ENCODE measurements around the gene ZFC3H1.
A peak's percentile ranks its signal among the peaks of the same experiment; 100 is the strongest.
"Not testable (repeated sequence)": the region's sequence is repeated elsewhere in the genome, so short reads cannot be mapped to it uniquely, and the experiment has no call there.

ZFC3H1 gene

GRCh38 chr12:71687172-71687571 is 23.5 kb upstream of the ZFC3H1 start:
- H3K9me3 Mint-ChIP-seq; ATAC-seq; H3K36me3 Mint-ChIP-seq (ENCODE audit: low read depth); DNase-seq; H3K27me3 Mint-ChIP-seq; H3K27ac Mint-ChIP-seq: not testable (repeated sequence)
- Mint-ChIP-seq H3K4me1 (peaks cover 34% of the 10 kb centered on the region), H3K4me3 (peak overlapping the region; percentile 95)

- Mint-ChIP-seq H3K27me3 (no peaks in the 10 kb centered on the region), H3K4me1 (peaks cover 32% of the 10 kb centered on the region), H3K36me3 (ENCODE audit: low read depth) (peaks cover 3% of the 10 kb centered on the region), H3K27ac (peak overlapping the region; percentile 96), H3K4me3 (peak overlapping the region; percentile 95), H3K9me3 (no peaks in the 10 kb centered on the region)
- no peak for DNase-seq
- ATAC-seq, result no peak
Measured at GRCh38 chr12:71686658-71687025, 23.0 kb upstream of the ZFC3H1 start.

- peaks cover 3% of the 10 kb centered on the region for H3K36me3 Mint-ChIP-seq (ENCODE audit: low read depth)
- peak within 1 kb of the TSS; percentile 96 for H3K27ac Mint-ChIP-seq
- peak within 1 kb of the TSS; percentile 95 for H3K4me3 Mint-ChIP-seq
- peaks cover 32% of the 10 kb centered on the region for H3K4me1 Mint-ChIP-seq
- H3K9me3 Mint-ChIP-seq, result no peaks in the 10 kb centered on the region
- H3K27me3 Mint-ChIP-seq, result no peaks in the 10 kb centered on the region
- ATAC-seq (peak; percentile 94), DNase-seq (peak; percentile 84)
Measured at GRCh38 chr12:71685914-71686657, 22.4 kb upstream of the ZFC3H1 start, which contains the start of gene TMEM19. TMEM19 (plus strand) TSS chr12:71686082; CDS start chr12:71686681, 599 bp downstream.

- Mint-ChIP-seq H3K4me1 (peaks cover 32% of the 10 kb centered on the region), H3K4me3 (peak overlapping the region; percentile 95), H3K36me3 (ENCODE audit: low read depth) (no peaks in the 10 kb centered on the region), H3K27ac (peak overlapping the region; percentile 96), H3K9me3 (no peaks in the 10 kb centered on the region), H3K27me3 (no peaks in the 10 kb centered on the region)
- ATAC-seq (no peak), DNase-seq (no peak)
Measured at GRCh38 chr12:71685312-71685906, 21.8 kb upstream of the ZFC3H1 start.

GRCh38 chr12:71684081-71684480 is 20.4 kb upstream of the ZFC3H1 start:
- Mint-ChIP-seq H3K4me1 (peaks cover 28% of the 10 kb centered on the region), H3K9me3 (no peaks in the 10 kb centered on the region), H3K36me3 (ENCODE audit: low read depth) (no peaks in the 10 kb centered on the region), H3K27ac (no peak overlapping the region), H3K4me3 (peak overlapping the region; percentile 95), H3K27me3 (no peaks in the 10 kb centered on the region)
- ATAC-seq (no peak), DNase-seq (no peak)

- ATAC-seq, result no peak
- H3K27ac Mint-ChIP-seq, result no peak overlapping the region
- no peaks in the 10 kb centered on the region for H3K27me3 Mint-ChIP-seq
- no peak for DNase-seq
- peaks cover 26% of the 10 kb centered on the region for H3K4me1 Mint-ChIP-seq
- H3K36me3 Mint-ChIP-seq (ENCODE audit: low read depth), result no peaks in the 10 kb centered on the region
- no peak overlapping the region for H3K4me3 Mint-ChIP-seq
- H3K9me3 Mint-ChIP-seq, result no peaks in the 10 kb centered on the region
Measured at GRCh38 chr12:71683633-71684032, 20.0 kb upstream of the ZFC3H1 start.

- Mint-ChIP-seq H3K36me3 (ENCODE audit: low read depth) (no peaks in the 10 kb centered on the region), H3K27me3 (no peaks in the 10 kb centered on the region), H3K4me1 (peaks cover 15% of the 10 kb centered on the region), H3K27ac (peak overlapping the region; percentile 23), H3K4me3 (no peak overlapping the region), H3K9me3 (no peaks in the 10 kb centered on the region)
- no peak for ATAC-seq
- no peak for DNase-seq
Measured at GRCh38 chr12:71682466-71682865, 18.8 kb upstream of the ZFC3H1 start.

- DNase-seq, result no peak
- ATAC-seq, result no peak
- Mint-ChIP-seq H3K27me3 (no peaks in the 10 kb centered on the region), H3K27ac (no peak overlapping the region), H3K9me3 (peaks cover 5% of the 10 kb centered on the region), H3K4me3 (no peak overlapping the region), H3K4me1 (peaks cover 14% of the 10 kb centered on the region), H3K36me3 (ENCODE audit: low read depth) (peaks cover 7% of the 10 kb centered on the region)
Measured at GRCh38 chr12:71671816-71672215, 8.2 kb upstream of the ZFC3H1 start.

GRCh38 chr12:71671311-71671710 is 7.7 kb upstream of the ZFC3H1 start:
- H3K36me3 Mint-ChIP-seq (ENCODE audit: low read depth), result peaks cover 8% of the 10 kb centered on the region

GRCh38 chr12:71666259-71666658 is 2.6 kb upstream of the ZFC3H1 start:
- ATAC-seq, result no peak
- H3K9me3 Mint-ChIP-seq, result peaks cover 5% of the 10 kb centered on the region
- H3K36me3 Mint-ChIP-seq (ENCODE audit: low read depth), result peaks cover 32% of the 10 kb centered on the region
- H3K27ac Mint-ChIP-seq, result peak overlapping the region; percentile 99
- no peaks in the 10 kb centered on the region for H3K27me3 Mint-ChIP-seq
- H3K4me3 Mint-ChIP-seq, result peak overlapping the region; percentile 98
- H3K4me1 Mint-ChIP-seq, result peaks cover 31% of the 10 kb centered on the region
- no peak for DNase-seq

More at GRCh38 chr12:71671311-71671710, 7.7 kb upstream of the ZFC3H1 start:
- H3K4me1 Mint-ChIP-seq, result peaks cover 14% of the 10 kb centered on the region
- H3K9me3 Mint-ChIP-seq, result peaks cover 5% of the 10 kb centered on the region
- no peak for ATAC-seq
- no peaks in the 10 kb centered on the region for H3K27me3 Mint-ChIP-seq
- no peak overlapping the region for H3K4me3 Mint-ChIP-seq
- H3K27ac Mint-ChIP-seq, result no peak overlapping the region
- no peak for DNase-seq

GRCh38 chr12:71665090-71665463 is 1.4 kb upstream of the ZFC3H1 start:
- ATAC-seq, result no peak
- peaks cover 36% of the 10 kb centered on the region for H3K36me3 Mint-ChIP-seq (ENCODE audit: low read depth)
- no peak for DNase-seq
- H3K4me3 Mint-ChIP-seq, result peak overlapping the region; percentile 98
- peak overlapping the region; percentile 99 for H3K27ac Mint-ChIP-seq
- H3K4me1 Mint-ChIP-seq, result peaks cover 35% of the 10 kb centered on the region
- no peaks in the 10 kb centered on the region for H3K27me3 Mint-ChIP-seq
- H3K9me3 Mint-ChIP-seq, result peaks cover 5% of the 10 kb centered on the region

- H3K36me3 Mint-ChIP-seq (ENCODE audit: low read depth), result peaks cover 39% of the 10 kb centered on the region
- ATAC-seq (peak; percentile 1), DNase-seq (no peak)
- H3K4me1 Mint-ChIP-seq, result peaks cover 38% of the 10 kb centered on the region
- H3K4me3 Mint-ChIP-seq, result peak overlapping the region; percentile 98
- peak overlapping the region; percentile 99 for H3K27ac Mint-ChIP-seq
- H3K27me3 Mint-ChIP-seq, result no peaks in the 10 kb centered on the region
- H3K9me3 Mint-ChIP-seq, result peaks cover 5% of the 10 kb centered on the region
Measured at GRCh38 chr12:71664411-71665089, 902 bp upstream of the ZFC3H1 start.

GRCh38 chr12:71662849-71663560 is 643 bp downstream of the ZFC3H1 start:
- peak overlapping the region; percentile 98 for H3K4me3 Mint-ChIP-seq
- H3K9me3 Mint-ChIP-seq, result peaks cover 5% of the 10 kb centered on the region
- H3K36me3 Mint-ChIP-seq (ENCODE audit: low read depth), result peaks cover 52% of the 10 kb centered on the region
- H3K27me3 Mint-ChIP-seq, result no peaks in the 10 kb centered on the region
- H3K27ac Mint-ChIP-seq, result peak overlapping the region; percentile 99
- peak; percentile 79 for ATAC-seq
- H3K4me1 Mint-ChIP-seq, result peaks cover 51% of the 10 kb centered on the region
- DNase-seq, result peak; percentile 74

GRCh38 chr12:71661977-71662530 is 1.6 kb downstream of the ZFC3H1 start:
- DNase-seq (no peak), ATAC-seq (no peak)
- H3K9me3 Mint-ChIP-seq, result peaks cover 3% of the 10 kb centered on the region
- peak overlapping the region; percentile 99 for H3K27ac Mint-ChIP-seq
- peak overlapping the region; percentile 98 for H3K4me3 Mint-ChIP-seq
- H3K27me3 Mint-ChIP-seq, result no peaks in the 10 kb centered on the region
- peaks cover 50% of the 10 kb centered on the region for H3K4me1 Mint-ChIP-seq
- peaks cover 54% of the 10 kb centered on the region for H3K36me3 Mint-ChIP-seq (ENCODE audit: low read depth)

Measured in activated naive CD8-positive, alpha-beta T cell treated with anti-CD3 and anti-CD28 coated beads, Interleukin-2, amount 50 U/mL, for 24 hours (primary cell).